PC-3 (cell line): ENCODE data around the gene RXFP3. TPM values are rescaled to one million over a fixed set of nuclear protein-coding genes. Genes with fewer than 3 reads are reported as not detected.

Source experiments
- ATAC-seq: fragments of 200-7000 bp; cut with Tn5 transposase; 2 replicates; pipeline ENCODE4 v1.9.1; 2020; ENCODE audit warnings: mild to moderate bottlenecking, moderate library complexity
- BruUV-seq: library from RNA; stranded (reverse); fragments of 400-500 nt; replicated peaks from 2 replicates; lab custom pipeline; 2021; lab: Mats Ljungman, UMichigan
- CTCF ChIA-PET: fragments of 300-600 bp; sonication (Branson Sonifier 250); formaldehyde crosslinking; loops from one replicate; lab custom pipeline; 2022; ENCODE audit warnings: antibody characterized with exemption; lab: Charles Lee
- POLR2A ChIA-PET: fragments of 300-600 bp; sonication (Branson Sonifier 250); formaldehyde crosslinking; loops from one replicate; lab custom pipeline; 2022; ENCODE audit warnings: antibody characterized with exemption; ENCODE audit not compliant: unreplicated experiment; lab: Charles Lee
- DNase-seq: peaks from one replicate; pipeline ENCODE4 v3.0.0-alpha.2; 2015
- H2AFZ ChIP-seq: fragments of 300-600 bp; sonication (generic); 2 replicates; pipeline ENCODE4 v1.6.0; 2016; ENCODE audit warnings: antibody characterized with exemption, low read length
- H3F3A ChIP-seq: fragments of 300-600 bp; sonication (generic); one replicate; pipeline ENCODE4 v1.6.0; 2017; ENCODE audit warnings: antibody characterized with exemption, low read length, control low read depth, mild to moderate bottlenecking; ENCODE audit not compliant: unreplicated experiment
- H3K27ac ChIP-seq: fragments of 300-600 bp; sonication (generic); 2 replicates; pipeline ENCODE4 v1.5.1; 2016; ENCODE audit warnings: mild to moderate bottlenecking, low read length
- H3K27me3 ChIP-seq: fragments of 300-600 bp; sonication (generic); 2 replicates; pipeline ENCODE4 v1.6.1; 2016; ENCODE audit warnings: low read length, mixed read lengths
- H3K36me3 ChIP-seq: fragments of 300-600 bp; sonication (generic); 2 replicates; pipeline ENCODE4 v1.6.1; 2016; ENCODE audit warnings: low read depth, mixed run types, low read length, mixed read lengths
- H3K4me1 ChIP-seq: fragments of 300-600 bp; sonication (generic); 2 replicates; pipeline ENCODE4 v1.5.1; 2016; ENCODE audit warnings: low read length; ENCODE audit not compliant: insufficient read depth
- H3K4me2 ChIP-seq: fragments of 300-600 bp; sonication (generic); 2 replicates; pipeline ENCODE4 v1.6.0; 2016; ENCODE audit warnings: low read length
- H3K4me3 ChIP-seq: fragments of 300-600 bp; sonication (generic); 2 replicates; pipeline ENCODE4 v1.5.1; 2016; ENCODE audit warnings: mild to moderate bottlenecking, low read length, mixed read lengths
- H3K79me2 ChIP-seq: fragments of 300-600 bp; sonication (generic); 2 replicates; pipeline ENCODE4 v1.6.1; 2017; ENCODE audit warnings: low read length, mixed read lengths
- H3K9ac ChIP-seq: fragments of 300-600 bp; sonication (generic); 2 replicates; pipeline ENCODE4 v1.6.0; 2016; ENCODE audit warnings: mild to moderate bottlenecking, low read length
- H3K9me2 ChIP-seq: fragments of 300-600 bp; sonication (generic); replicated peaks from 2 replicates; pipeline ENCODE4 v1.6.1; 2016; ENCODE audit warnings: mixed run types, low read length, mixed read lengths
- H3K9me3 ChIP-seq: fragments of 300-600 bp; sonication (generic); 2 replicates; pipeline ENCODE4 v1.6.1; 2016; ENCODE audit warnings: low read length, mixed read lengths
- H4K20me1 ChIP-seq: fragments of 300-600 bp; sonication (generic); 2 replicates; pipeline ENCODE4 v1.6.1; 2016; ENCODE audit warnings: low read length, mixed read lengths
- CTCF ChIP-seq: fragments of 300-600 bp; sonication (generic); conservative IDR thresholded peaks from 2 replicates; pipeline ENCODE4 v1.5.1; 2017; ENCODE audit warnings: antibody characterized with exemption, low read depth, mild to moderate bottlenecking, low read length
- EZH2 ChIP-seq: fragments of 300-600 bp; sonication (generic); IDR thresholded peaks from one replicate; pipeline ENCODE4 v1.6.1; 2017; ENCODE audit warnings: antibody characterized with exemption, mild to moderate bottlenecking, low read length; ENCODE audit not compliant: unreplicated experiment
- EZH2phosphoT487 ChIP-seq: fragments of 300-600 bp; sonication (generic); IDR thresholded peaks from 2 replicates; pipeline ENCODE4 v1.6.1; 2018; ENCODE audit warnings: mild to moderate bottlenecking, antibody characterized with exemption, low read length, borderline replicate concordance
- intact Hi-C: fragments of 100-400 bp; cut with micrococcal nuclease; formaldehyde crosslinking; loops from 2 replicates; pipeline ENCODE4 v1.9.0; 2023
- total RNA-seq: library from RNA; depleted of rRNA; stranded (reverse); fragments of >200 nt; gene quantifications from 2 replicates; pipeline ENCODE4 v1.2.3, GENCODE V29; 2014; rRNA removed

RXFP3 gene
- total RNA-seq, 1 experiment from 2014 or later: not detected

DNA sequence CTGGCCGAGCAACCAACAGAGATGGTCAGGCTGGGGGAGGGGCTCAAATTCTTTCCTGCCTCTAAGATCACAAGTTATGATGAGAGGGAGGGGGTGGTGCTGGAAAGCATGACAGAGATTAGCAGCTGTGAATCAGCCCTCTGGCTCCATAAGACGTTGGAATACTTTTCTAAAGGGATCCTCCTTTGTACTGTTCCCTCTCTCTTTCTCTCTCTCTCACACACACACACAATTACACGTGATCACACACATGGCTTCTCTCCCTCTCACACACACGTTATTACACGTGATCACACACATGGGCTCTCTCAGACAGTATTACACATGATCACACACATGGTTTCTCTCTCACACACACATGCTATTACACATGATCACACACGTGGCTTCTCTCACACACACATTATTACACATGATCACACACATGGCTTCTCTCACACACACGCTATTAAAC is 48.5 kb downstream of the RXFP3 start, which contains the start of gene SLC45A2:
Gene SLC45A2, minus strand, starts transcription at position 23 of the 454 bp plus-strand sequence. CDS start 110 bp downstream, outside the sequence.
- Histone ChIP-seq H3K36me3 (peaks cover 18% of the 10 kb centered on the region), H3K27ac (no peak within 1 kb of the TSS), H3K79me2 (no peaks in the 10 kb centered on the region), H3K9me3 (no peaks in the 10 kb centered on the region), H3K4me2 (no peak within 1 kb of the TSS), H3K9me2 (no peaks in the 10 kb centered on the region), H4K20me1 (no peaks in the 10 kb centered on the region), H3K9ac (no peak within 1 kb of the TSS), H2AFZ (no peak within 1 kb of the TSS), H3K4me3 (no peak within 1 kb of the TSS), H3K4me1 (no peaks in the 10 kb centered on the region), H3K27me3 (no peaks in the 10 kb centered on the region), H3F3A (no peaks in the 10 kb centered on the region)
- intact Hi-C loops: no loop called here
- TF ChIP-seq EZH2phosphoT487 (no peak), EZH2 (no peak), CTCF (no peak)
- ChIA-PET CTCF (no interaction called here), POLR2A (no interaction called here)
- ATAC-seq (no peak), DNase-seq (no peak)
- BruUV-seq: no TSS peak

GRCh38 chr5:33985447-33985846 is 49.3 kb downstream of the RXFP3 start:
- TF ChIP-seq EZH2 (no peak), CTCF (no peak), EZH2phosphoT487 (no peak)
- no peak overlapping the region for H3K27ac ChIP-seq
- H2AFZ ChIP-seq: no peak overlapping the region
- no peaks in the 10 kb centered on the region for H3K9me3 ChIP-seq
- no peaks in the 10 kb centered on the region for H3K79me2 ChIP-seq
- no peaks in the 10 kb centered on the region for H3K4me1 ChIP-seq
- BruUV-seq: no TSS peak
- ATAC-seq: no peak
- DNase-seq: no peak
- peaks cover 18% of the 10 kb centered on the region for H3K36me3 ChIP-seq
- H3K4me2 ChIP-seq: no peak overlapping the region
- no peaks in the 10 kb centered on the region for H3K27me3 ChIP-seq
- no peak overlapping the region for H3K9ac ChIP-seq
- ChIA-PET POLR2A (no interaction called here), CTCF (no interaction called here)
- H3F3A ChIP-seq: no peaks in the 10 kb centered on the region
- H4K20me1 ChIP-seq: no peaks in the 10 kb centered on the region
- intact Hi-C loops: no loop called here
- H3K4me3 ChIP-seq: no peak overlapping the region
- no peaks in the 10 kb centered on the region for H3K9me2 ChIP-seq

Other genes starting within 250 kb of the RXFP3 start
- gene ADAMTS12, start 44.4 kb upstream of the RXFP3 start, total RNA-seq: 0.18 and 3.3 TPM in 2 replicates
- gene SLC45A2, start 48.3 kb downstream of the RXFP3 start, total RNA-seq: not detected in 2 replicates
- 12.3 and 12.7 TPM in 2 replicates for gene AMACR, start 71.7 kb downstream of the RXFP3 start, total RNA-seq
- 0.92 and 1.1 TPM in 2 replicates for gene C1QTNF3, start 106.8 kb downstream of the RXFP3 start, total RNA-seq